HG03469 (cell line): ENCODE measurements around the gene F3.

Experiments
- ATAC-seq: cut with Tn5 transposase; IDR thresholded peaks from one replicate; pipeline ENCODE4 v1.9.1; 2021; ENCODE audit warnings: mild to moderate bottlenecking, moderate library complexity, moderate number of reproducible peaks; ENCODE audit not compliant: unreplicated experiment

F3 gene

DNA sequence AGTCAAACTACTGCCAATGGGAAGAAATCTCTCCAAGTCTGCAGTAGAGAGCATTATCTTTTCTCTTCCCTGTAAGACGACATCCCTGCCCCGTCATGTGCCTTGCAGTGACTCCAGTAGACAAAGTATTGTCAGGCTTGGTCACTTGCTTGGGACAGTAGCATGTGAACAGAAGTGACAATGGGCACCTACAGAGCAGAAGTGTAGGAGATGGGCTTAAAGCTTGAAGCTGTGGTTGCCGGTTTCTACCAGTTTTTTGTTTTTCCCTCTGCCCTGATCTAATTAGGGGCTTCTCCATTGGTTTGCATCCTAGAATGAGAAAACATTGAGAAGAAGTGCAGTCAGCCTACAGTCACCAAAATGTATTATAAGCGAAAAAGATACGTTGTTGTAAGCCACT lies 12.7 kb downstream of the F3 start:
- no peak for ATAC-seq

DNA sequence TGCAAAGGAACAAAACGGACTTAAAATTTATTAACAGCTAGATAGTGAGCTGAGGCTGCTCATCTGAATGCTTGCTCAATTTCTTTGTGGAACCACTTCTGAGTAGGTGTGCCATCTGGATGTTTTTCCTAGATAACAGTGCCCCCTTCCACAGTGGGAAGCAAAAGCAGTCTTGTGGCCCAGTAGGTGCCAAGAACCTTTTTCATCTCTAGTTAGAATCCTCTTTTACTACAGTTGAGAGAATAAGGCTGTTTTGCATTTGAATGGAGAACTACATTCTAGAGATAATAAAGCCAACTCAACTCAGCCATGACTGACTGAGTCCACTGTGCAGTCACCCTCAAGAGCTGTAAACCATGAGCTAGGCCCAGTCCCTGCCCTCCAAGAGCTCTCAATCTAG lies 13.3 kb downstream of the F3 start:
- no peak for ATAC-seq

DNA sequence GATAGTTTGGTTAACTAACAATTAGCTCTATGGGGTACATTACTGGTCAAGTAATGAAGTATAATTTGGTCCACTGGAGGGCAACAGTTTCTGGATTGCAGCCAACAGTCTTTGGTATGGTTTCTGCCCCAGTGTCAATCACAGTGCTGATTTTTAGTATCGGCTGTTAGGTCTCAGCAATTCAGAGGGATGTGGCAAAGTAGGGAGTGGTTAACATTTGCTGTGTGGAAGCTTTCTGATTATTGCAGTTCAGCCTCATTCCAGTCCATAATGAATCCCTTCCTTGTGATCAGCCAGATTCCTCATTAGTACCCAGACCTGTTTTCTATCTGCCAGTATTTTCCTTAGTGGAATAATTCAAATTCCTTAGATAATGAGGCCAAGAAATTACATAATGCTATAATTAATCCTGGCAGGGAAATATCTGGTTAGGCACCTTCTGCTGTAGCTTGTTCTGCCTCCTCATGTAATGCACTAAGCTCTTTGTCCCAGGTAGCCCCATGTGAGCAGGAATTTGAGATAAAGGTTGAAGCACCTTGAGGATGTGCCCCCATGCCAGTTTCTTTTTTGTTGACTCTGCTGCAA lies 14.0 kb downstream of the F3 start:
- ATAC-seq, result no peak

DNA sequence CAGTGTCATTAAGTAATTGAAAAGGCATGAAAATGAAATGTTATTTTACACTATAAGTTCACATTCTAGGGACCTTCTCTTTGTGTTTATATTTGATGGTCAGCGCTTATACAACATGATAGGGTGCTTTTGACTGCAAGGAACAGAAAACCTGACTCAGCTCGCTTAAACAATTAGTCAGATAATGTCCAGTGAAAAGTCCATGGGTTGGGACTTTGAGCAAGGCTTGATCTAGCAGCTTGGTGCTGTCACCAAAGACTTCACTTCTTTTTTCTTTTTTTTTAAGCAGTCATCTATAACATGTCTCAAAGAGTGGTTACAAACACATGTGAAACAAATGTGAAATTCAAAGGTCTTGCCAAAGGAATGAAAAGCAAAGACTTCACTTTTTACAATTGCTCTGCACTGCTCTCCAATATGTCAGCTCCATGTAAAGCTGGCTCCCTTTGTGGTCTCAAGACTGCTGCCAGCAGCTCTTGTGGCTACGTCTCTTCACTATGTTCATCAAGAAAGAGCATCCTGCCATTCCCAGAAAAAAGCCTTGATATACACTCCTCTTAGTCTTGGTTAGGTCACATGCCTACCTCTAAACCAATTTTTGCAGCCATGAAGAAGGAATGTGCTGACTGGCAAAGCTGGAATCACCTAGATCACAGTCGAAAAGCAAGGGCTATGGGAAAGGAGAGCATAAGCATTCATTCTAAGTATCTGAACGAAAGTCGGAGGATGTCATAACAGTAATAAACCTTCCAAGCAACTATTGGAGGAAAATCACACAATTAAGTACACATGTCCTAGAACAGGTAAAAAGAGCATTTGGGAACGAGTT lies 15.2 kb downstream of the F3 start:
- no peak for ATAC-seq

DNA sequence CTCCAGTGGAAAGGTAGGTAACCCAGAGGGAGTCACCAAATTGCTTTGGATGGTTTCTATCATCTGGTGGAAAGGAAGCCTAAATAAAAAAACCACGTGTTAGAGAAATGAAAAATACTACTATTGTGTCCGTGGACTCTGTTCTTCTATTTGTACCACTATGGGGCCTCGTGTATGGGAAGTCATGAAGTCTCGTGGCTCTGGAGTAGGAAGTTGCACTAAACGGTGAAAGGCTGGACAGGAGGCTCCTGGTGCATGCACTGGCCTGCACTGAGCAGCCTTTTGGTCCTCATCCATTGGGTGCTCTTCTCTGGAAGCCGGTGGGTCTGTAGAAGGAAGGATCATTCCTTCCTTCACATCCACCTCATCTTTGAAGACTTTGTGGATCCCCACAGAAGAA lies 17.0 kb downstream of the F3 start:
- ATAC-seq, result no peak

DNA sequence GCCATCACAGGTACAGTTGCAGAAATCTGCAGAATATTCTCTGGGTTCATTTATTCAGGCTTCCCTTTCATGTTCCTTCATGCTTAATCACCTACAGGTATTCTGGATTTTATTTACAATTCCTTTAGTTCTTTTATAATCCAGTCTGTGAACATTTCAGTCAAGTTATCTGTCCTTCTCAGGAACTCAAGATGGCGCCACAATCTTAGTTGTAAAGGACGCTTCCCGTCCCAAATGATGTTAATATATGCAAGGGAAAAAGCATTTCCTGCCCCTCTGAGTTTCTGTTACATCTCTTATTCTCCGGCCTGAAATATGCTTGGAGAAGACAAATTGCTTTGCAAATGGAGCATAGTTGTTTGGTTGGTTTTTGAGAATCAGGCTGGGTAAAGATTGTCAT lies 19.3 kb downstream of the F3 start:
- no peak for ATAC-seq

DNA sequence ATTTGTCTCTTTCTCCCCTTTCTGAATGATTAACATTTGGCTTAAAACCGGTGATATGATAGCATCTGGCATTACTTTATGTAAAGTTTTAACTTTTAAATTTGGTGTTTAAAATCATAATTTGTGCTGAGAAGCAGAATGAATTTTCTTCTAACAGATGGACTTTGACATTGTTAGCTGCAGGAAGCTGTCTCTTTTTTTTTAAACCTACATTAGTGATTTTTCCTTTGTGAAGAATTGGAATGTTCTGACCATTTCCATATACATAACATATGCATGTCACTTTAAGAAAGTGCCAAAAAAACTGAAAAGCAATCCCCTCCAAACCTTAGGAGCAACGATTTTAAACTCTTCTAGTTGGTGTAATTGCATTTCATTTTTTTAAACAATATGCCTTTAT lies 22.2 kb downstream of the F3 start:
- no peak for ATAC-seq

DNA sequence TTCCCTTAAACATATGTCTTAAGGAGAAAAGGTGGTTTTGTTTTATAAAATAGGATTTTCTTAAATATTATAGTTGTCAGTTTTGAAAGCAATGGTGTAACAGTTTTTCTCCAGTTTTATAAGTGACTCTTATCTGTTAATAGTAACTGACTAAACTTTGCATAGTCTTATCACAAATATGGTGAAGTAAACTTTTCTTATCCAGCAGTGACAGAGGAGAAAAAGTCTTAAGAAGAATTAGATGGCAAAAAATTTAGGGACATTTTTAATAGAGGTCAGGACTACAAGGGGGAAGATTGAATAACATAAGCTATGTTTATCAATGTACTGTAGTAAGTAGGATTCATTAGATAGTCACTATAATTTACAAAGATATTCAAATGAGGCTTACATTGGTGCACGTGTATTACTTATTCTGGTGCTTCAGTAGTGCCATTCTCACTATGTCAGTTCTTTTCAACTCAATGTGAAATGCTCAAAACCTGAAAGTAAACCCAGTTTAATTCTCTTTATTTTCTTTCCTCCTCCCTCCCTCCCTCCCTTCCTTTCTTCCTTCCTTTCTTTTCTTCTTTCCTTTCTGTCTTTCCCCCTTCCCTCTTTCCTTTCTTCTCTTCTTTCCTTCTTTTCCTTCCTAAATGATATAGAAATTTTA lies 26.1 kb downstream of the F3 start:
- no peak for ATAC-seq

DNA sequence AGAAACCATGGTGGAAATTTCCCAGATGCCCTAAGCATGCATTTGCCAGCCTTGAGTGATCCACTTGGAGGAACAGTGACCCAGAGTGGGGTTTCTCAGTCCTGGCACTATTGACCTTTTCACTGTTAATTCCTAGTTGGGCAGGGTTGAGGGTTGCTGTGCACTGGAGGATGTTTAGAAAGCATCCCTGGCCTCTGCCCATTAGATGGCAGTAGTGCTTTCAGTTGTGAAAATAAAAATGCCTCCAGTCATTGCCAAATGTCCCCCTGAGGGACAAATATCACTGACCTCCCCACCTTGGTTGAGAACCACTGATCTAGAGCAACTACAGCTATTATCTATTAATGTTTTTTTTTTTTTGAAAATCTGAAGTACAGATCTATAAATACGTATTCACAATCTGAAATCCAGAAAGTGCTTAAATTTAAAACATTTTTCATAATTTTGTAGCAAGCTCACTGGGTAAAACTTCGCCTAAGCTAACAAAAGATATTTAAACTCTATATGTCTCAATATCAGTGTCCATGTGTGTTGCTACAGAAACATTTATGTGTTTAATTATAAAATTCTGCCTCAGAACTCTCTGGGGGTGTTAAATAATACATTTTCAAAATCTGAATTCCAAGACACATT lies 27.3 kb downstream of the F3 start:
- no peak for ATAC-seq

DNA sequence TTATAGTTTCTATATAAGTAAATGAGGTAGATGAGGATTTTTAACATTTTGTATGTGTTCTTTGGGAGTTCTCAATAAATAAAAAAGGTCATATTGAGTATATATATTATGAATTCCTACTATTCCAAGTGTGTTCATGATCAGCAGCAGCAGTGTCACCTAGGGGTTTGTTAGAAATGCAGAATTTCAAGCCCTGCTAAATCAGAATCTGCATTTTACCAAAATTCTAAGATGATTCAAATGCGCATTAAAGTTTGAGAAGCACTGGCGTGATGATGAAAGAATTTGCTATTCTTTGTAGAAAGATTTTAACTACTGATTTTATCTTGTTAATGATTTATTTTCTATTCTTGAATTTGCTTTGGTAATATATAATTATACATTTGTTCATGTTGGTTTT lies 28.7 kb downstream of the F3 start:
- no peak for ATAC-seq

DNA sequence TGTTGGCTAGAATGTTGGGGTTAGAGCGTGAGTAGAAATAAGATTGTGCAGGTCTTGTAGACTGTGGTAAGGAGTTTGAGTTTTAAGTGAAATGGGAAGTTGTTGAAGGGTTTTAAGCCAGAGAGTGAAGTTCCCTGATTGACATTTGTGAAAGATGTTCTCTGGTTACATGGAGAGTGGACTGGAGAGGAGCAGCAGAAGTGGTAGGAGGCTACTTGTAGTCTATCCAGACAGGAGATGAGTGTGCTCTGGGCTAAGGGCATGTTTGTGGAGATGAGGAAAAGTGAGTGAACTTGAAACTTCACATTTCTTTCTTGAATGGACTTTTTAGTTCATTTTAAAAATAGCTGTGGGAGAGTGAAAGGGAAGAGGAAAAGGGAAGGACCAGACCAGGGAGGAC lies 37.0 kb downstream of the F3 start:
- ATAC-seq, result no peak

DNA sequence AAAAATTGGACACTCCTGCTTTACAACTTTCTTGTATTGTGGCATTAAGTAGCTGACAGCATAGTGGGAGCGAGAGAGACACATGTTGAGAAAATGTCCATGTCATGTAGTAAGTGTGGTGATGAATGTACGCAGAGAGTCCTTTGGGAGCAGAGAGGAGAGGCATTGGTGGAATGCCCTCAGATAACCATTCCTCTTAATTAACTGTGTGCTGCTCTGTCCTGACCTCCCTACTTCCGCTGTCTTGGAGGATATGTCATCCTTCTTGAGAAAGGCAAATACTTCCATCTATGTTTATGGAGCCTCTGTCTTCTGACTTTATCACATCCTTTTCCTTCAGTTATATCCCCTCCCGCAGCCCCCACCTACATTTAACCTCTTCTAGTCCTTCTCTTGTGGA lies 38.4 kb downstream of the F3 start:
- no peak for ATAC-seq

DNA sequence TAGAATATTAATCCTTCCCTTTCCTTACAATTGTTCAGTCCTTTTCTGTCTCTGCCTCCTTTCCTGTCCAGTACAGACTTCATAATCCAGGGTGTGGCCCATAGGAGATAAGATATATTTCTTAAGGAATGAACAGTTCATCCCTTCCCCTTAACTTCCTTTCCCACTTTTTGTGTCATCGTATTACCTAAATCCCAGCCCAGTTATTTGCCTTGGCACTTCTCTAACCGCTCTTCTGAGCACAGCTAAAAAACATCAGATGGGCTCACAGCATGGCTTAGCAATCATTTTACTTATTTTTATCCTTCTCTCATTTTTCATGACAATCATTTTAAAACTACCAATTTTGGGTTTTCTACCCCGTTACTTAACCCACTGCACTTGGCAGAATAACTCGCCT lies 39.6 kb downstream of the F3 start:
- ATAC-seq, result no peak

DNA sequence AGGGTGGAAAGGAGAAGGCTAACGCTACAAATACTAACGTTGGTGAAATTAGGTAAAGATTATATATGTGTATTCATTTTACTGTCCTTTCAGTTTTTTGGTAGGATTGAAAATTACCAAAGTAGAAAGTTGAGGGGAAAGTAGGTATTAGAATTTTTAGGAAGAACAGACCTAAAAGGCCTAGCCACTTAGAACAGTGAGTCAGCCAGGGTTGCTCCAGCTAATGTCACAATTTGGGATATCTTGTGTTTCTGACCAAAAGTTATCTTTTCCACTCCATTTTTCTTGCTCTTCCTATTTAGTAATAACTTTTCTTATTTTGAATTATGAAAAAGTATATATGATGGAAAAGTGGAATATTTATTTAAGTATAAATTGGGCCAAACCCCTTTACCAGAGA lies 40.1 kb downstream of the F3 start:
- ATAC-seq, result no peak

DNA sequence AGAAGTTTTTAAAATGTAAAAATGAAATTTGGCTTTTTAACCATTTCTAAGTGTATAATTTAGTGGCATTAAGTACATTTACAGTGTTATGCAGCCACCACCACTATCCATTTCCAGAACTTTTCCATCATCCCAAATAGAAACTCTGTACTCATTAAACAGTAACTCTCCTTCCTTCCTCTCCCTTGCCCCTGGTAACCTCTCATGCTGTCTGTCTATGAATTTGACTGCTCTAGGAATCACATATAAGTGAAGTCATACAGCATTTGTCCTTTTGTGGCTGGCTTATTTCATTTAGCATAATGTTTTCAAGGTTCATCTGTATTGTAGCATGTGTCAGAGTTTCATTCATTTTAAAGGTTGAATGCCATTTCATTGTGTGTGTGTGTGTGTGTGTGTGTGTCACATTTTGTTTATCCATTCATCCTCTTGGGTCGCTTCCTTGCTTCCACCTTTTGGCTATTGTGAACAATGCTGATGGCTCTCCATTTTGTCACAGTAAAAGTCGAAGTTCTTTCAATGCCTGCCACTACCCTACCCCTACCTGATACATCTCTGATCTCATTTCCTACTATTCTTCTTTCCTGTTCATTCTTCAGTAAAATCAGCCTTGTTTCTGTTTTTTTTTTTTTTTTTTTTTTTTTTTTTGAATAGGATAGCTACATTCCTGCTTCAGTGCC lies 45.3 kb downstream of the F3 start:
- ATAC-seq, result no peak

DNA sequence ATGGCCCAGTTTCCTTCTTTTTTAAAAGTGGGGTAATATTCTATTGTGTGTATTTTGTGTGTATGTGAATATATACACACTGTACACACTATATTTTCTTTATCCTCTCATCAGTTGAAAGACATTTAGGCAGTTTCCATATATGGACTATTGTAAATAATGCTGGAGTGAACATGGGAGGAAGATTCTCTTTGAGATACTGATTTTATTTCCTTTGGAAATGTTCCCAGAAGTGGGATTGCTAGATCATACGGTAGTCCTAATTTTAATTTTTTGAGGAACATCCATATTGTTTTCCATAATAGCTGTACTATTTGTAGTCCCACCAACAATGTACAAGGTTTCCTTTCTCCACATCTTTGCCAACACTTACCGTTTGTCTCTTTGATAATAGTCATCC lies 51.0 kb downstream of the F3 start:
- no peak for ATAC-seq

DNA sequence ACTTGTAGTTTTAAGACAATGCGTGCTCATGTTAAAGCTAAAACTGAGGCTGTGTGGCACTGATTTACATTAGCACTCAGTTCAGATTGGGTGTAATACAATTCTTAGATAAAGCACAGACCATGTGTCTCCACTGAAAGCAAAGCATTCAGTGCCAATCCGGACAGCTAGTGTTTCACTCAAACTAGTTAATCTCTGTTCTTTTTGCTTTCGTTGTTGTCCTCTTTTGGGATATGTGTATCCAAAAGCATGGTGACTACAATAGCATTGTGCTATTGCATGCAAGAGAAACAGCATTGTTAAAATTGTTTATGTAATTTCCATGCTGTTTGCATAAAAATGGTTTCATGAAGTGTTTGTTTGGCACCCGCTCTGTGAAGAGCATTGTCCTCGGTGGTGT lies 54.6 kb downstream of the F3 start:
- ATAC-seq, result no peak

DNA sequence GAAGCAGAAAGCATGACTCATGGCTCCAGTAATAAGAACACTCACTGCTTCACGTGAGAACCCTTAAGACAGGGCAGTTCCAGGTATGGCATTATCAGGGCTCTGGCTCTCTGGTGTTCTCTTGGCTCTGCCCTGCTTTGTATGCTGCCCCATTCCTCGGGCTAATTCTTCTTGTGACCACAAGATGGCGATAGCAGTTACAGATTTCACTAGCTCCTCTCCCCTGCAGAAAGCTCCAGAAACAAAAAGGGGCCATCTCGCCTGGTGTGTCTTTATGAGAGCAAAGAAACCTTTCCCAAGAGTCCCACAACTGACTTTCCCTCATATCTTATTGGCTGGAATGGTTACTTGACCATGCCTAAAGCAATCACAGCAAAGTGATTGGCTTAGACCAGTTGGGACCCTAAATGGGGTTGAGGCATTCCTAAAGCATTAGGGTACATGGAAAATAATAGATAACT lies 60.1 kb downstream of the F3 start:
- peak; percentile 87 for ATAC-seq

DNA sequence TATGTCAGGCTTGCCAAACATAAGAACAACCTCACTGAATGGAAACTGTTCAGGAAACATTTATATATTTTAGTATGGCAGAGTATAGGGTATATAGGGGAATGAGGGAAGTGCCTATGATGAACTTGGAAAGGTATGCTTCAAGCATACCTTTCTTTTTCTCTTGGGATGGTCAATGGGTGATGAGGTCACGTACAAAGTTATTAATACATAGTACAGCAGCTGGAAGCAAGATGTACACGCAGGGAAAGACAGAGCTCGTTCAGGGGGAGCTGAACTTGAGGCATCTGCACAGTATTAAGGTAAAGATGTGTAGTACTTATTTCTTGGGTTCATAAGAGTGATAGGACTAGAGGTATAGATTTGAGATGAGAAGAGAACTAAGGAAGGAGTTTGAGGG lies 61.9 kb downstream of the F3 start:
- ATAC-seq, result no peak
